H9 (cell line): ENCODE data around the gene SCEL. TPM values are rescaled to one million over a fixed set of nuclear protein-coding genes. Genes with fewer than 3 reads are reported as not detected.
"Not testable (repeated sequence)": the region's sequence is repeated elsewhere in the genome, so short reads cannot be mapped to it uniquely, and the experiment has no call there.

ENCODE experiments used
- DNase-seq: peaks from one replicate; pipeline ENCODE4 v3.0.0-alpha.2; 2017
- H2AFZ ChIP-seq: one replicate; pipeline ENCODE4 v1.6.1; 2013; ENCODE audit warnings: mild to moderate bottlenecking, low read length, control low read depth, moderate library complexity
- H2AK5ac ChIP-seq: 2 replicates; pipeline ENCODE4 v1.6.1; 2013; ENCODE audit warnings: low read length, control low read depth, mixed read lengths; ENCODE audit not compliant: insufficient read length
- H2BK120ac ChIP-seq: one replicate; pipeline ENCODE4 v1.6.1; 2013; ENCODE audit warnings: low read depth, mild to moderate bottlenecking, low read length, control low read depth, inconsistent platforms; ENCODE audit not compliant: poor library complexity, severe bottlenecking
- H2BK12ac ChIP-seq: 2 replicates; pipeline ENCODE4 v1.6.1; 2013; ENCODE audit warnings: low read length, control low read depth, mixed read lengths, low read depth; ENCODE audit not compliant: insufficient read length
- H2BK15ac ChIP-seq: 2 replicates; pipeline ENCODE4 v1.6.1; 2013; ENCODE audit warnings: low read depth, low read length, control low read depth
- H2BK20ac ChIP-seq: one replicate; pipeline ENCODE4 v1.6.1; 2013; ENCODE audit warnings: low read depth, mild to moderate bottlenecking, low read length, control low read depth, inconsistent platforms; ENCODE audit not compliant: poor library complexity, severe bottlenecking
- H2BK5ac ChIP-seq: 2 replicates; pipeline ENCODE4 v1.6.1; 2013; ENCODE audit warnings: low read length, control low read depth, mixed read lengths; ENCODE audit not compliant: insufficient read length
- H3K14ac ChIP-seq: 2 replicates; pipeline ENCODE4 v1.6.1; 2013; ENCODE audit warnings: low read length, control low read depth; ENCODE audit not compliant: insufficient read depth
- H3K18ac ChIP-seq: 2 replicates; pipeline ENCODE4 v1.6.1; 2013; ENCODE audit warnings: low read depth, mild to moderate bottlenecking, mixed read lengths, low read length, control low read depth; ENCODE audit not compliant: insufficient read length
- H3K23ac ChIP-seq: 2 replicates; pipeline ENCODE4 v1.6.1; 2013; ENCODE audit warnings: low read length, control low read depth, mixed read lengths, low read depth; ENCODE audit not compliant: insufficient read length
- H3K23me2 ChIP-seq: 2 replicates; pipeline ENCODE4 v1.6.1; 2013; ENCODE audit warnings: low read depth, mild to moderate bottlenecking, mixed read lengths, low read length, control low read depth; ENCODE audit not compliant: insufficient read length, poor library complexity, severe bottlenecking
- H3K27ac ChIP-seq: 2 replicates; pipeline ENCODE4 v1.5.1; 2013; ENCODE audit warnings: low read length, control low read depth, mixed read lengths, low read depth; ENCODE audit not compliant: insufficient read length
- H3K27me3 ChIP-seq: 2 replicates; pipeline ENCODE4 v1.6.1; 2013; ENCODE audit warnings: low read length, control low read depth, inconsistent platforms; ENCODE audit not compliant: insufficient read depth
- H3K4ac ChIP-seq: 2 replicates; pipeline ENCODE4 v1.6.1; 2013; ENCODE audit warnings: low read depth, mild to moderate bottlenecking, control low read depth, inconsistent platforms, low read length, moderate library complexity
- H3K4me1 ChIP-seq: 2 replicates; pipeline ENCODE4 v1.6.1; 2013; ENCODE audit warnings: low read length, control low read depth, inconsistent platforms; ENCODE audit not compliant: insufficient read depth
- H3K4me2 ChIP-seq: 2 replicates; pipeline ENCODE4 v1.6.1; 2013; ENCODE audit warnings: low read length, control low read depth, mixed read lengths; ENCODE audit not compliant: insufficient read length, insufficient read depth
- H3K56ac ChIP-seq: 2 replicates; pipeline ENCODE4 v1.6.1; 2013; ENCODE audit warnings: low read depth, mild to moderate bottlenecking, mixed read lengths, low read length, control low read depth; ENCODE audit not compliant: insufficient read length
- H3K79me1 ChIP-seq: 2 replicates; pipeline ENCODE4 v1.6.1; 2013; ENCODE audit warnings: low read depth, mild to moderate bottlenecking, moderate library complexity, low read length, control low read depth, inconsistent platforms; ENCODE audit not compliant: insufficient read depth, poor library complexity, severe bottlenecking
- H3K79me2 ChIP-seq: 2 replicates; pipeline ENCODE4 v1.6.1; 2013; ENCODE audit warnings: low read length, control low read depth, inconsistent platforms; ENCODE audit not compliant: insufficient read depth
- H3K9ac ChIP-seq: 2 replicates; pipeline ENCODE4 v1.6.1; 2013; ENCODE audit warnings: low read length, control low read depth, mixed read lengths; ENCODE audit not compliant: insufficient read length; ENCODE audit errors: extremely low read depth
- H3K9me3 ChIP-seq: one replicate; pipeline ENCODE4 v1.6.1; 2013; ENCODE audit warnings: low read depth, low read length, inconsistent platforms; ENCODE audit not compliant: control insufficient read depth
- H3T11ph ChIP-seq: one replicate; pipeline ENCODE4 v1.6.1; 2013; ENCODE audit warnings: mild to moderate bottlenecking, low read length, control low read depth, inconsistent platforms
- H4K20me1 ChIP-seq: one replicate; pipeline ENCODE4 v1.6.1; 2013; ENCODE audit not compliant: control insufficient read depth, insufficient read length, insufficient read depth
- H4K5ac ChIP-seq: 2 replicates; pipeline ENCODE4 v1.6.1; 2013; ENCODE audit warnings: low read depth, mild to moderate bottlenecking, mixed read lengths, low read length, control low read depth; ENCODE audit not compliant: insufficient read length
- H4K8ac ChIP-seq: replicated peaks from 2 replicates; pipeline ENCODE4 v1.6.1; 2013; ENCODE audit warnings: low read length, control low read depth, mixed read lengths, low read depth; ENCODE audit not compliant: insufficient read length
- H4K91ac ChIP-seq: 2 replicates; pipeline ENCODE4 v1.6.1; 2013; ENCODE audit warnings: low read depth, mild to moderate bottlenecking, moderate library complexity, mixed read lengths, low read length, control low read depth; ENCODE audit not compliant: insufficient read length
- H3K27ac Mint-ChIP-seq, 3 experiments: 2 replicates in 2 of 3; 3 replicates in 1 of 3; pipeline ENCODE4 v1.8.0; 2020 to 2021; ENCODE audit warnings: mixed read lengths in 3 of 3, mild to moderate bottlenecking in 1 of 3, moderate library complexity in 1 of 3
- H3K27me3 Mint-ChIP-seq: 2 replicates; pipeline ENCODE4 v1.8.0; 2021; ENCODE audit warnings: low read depth, mild to moderate bottlenecking, moderate library complexity, mixed read lengths
- H3K36me3 Mint-ChIP-seq, 3 experiments: 2 replicates in 2 of 3; 3 replicates in 1 of 3; pipeline ENCODE4 v1.8.0; 2020 to 2021; ENCODE audit warnings: low read depth in 3 of 3, mixed read lengths in 3 of 3; ENCODE audit not compliant: insufficient read depth in 1 of 3
- H3K4me1 Mint-ChIP-seq, 2 experiments: 2 replicates each; pipeline ENCODE4 v1.8.0; 2020; ENCODE audit warnings: mixed read lengths in 2 of 2
- H3K4me3 Mint-ChIP-seq, 2 experiments: 2 replicates in 1 of 2; 3 replicates in 1 of 2; pipeline ENCODE4 v1.8.0; 2020 to 2021; ENCODE audit warnings: mild to moderate bottlenecking in 2 of 2, mixed read lengths in 2 of 2, moderate library complexity in 1 of 2
- H3K9me3 Mint-ChIP-seq, 2 experiments: 2 replicates in 1 of 2; 3 replicates in 1 of 2; pipeline ENCODE4 v1.8.0; 2020; ENCODE audit warnings: mild to moderate bottlenecking in 2 of 2, mixed read lengths in 2 of 2, moderate library complexity in 1 of 2
- WGBS: extraction: QIAGEN DNeasy Blood & Tissue Kit; methylation state at CpG from one replicate; pipeline ENCODE4 v1.1.7; 2013; ENCODE audit warnings: missing lambda C conversion rate, low lambda C conversion rate, mixed read lengths; ENCODE audit not compliant: insufficient read length; ENCODE audit errors: extremely low coverage; 5-methylcytosine and 5-hydroxymethylcytosine counted together
- total RNA-seq: library from RNA; stranded (reverse); gene quantifications from 2 replicates; pipeline ENCODE4 v1.2.1, GENCODE V29; 2021

The SCEL gene
- total RNA-seq, 1 experiment from 2014 or later = not detected

- not testable (repeated sequence) for H3K4me3 Mint-ChIP-seq, H2AK5ac ChIP-seq, H2BK5ac ChIP-seq, H2AFZ ChIP-seq, H3K27ac ChIP-seq, H3K56ac ChIP-seq, H4K20me1 ChIP-seq, H3K18ac ChIP-seq, H3K23ac ChIP-seq, H3K9ac ChIP-seq, H3K27ac Mint-ChIP-seq, H3K23me2 ChIP-seq, H3K79me1 ChIP-seq, H3K14ac ChIP-seq, H3T11ph ChIP-seq, H3K4me2 ChIP-seq, H3K27me3 ChIP-seq, H4K5ac ChIP-seq, H3K79me2 ChIP-seq, H2BK12ac ChIP-seq, DNase-seq, H3K4ac ChIP-seq, H4K8ac ChIP-seq, H4K91ac ChIP-seq, H2BK120ac ChIP-seq, H2BK20ac ChIP-seq, H3K27me3 Mint-ChIP-seq, H3K4me1 Mint-ChIP-seq, H2BK15ac ChIP-seq, H3K36me3 Mint-ChIP-seq, H3K4me1 ChIP-seq, H3K9me3 ChIP-seq
- H3K9me3 Mint-ChIP-seq = peaks cover 13 to 16% of the 10 kb centered on the region in 2 experiments; a peak in 4 of 5 replicates
- no CpG with 5 or more reads among the region's 15 CpGs for WGBS
These were observed 127.3 kb downstream of the SCEL start for GRCh38 chr13:77662831-77663230.
